HL-60 (cell line): ENCODE results near the gene CTIF.

Source experiments
- CTCF ChIP-seq: IDR thresholded peaks from one replicate; pipeline ENCODE4 v1.5.1; 2011; ENCODE audit warnings: low read length, control low read depth, inconsistent platforms; ENCODE audit not compliant: insufficient read depth
- GABPA ChIP-seq: IDR thresholded peaks from 2 replicates; pipeline ENCODE4 v1.6.1; 2012; ENCODE audit warnings: low read depth
- POLR2AphosphoS5 ChIP-seq: IDR thresholded peaks from 2 replicates; pipeline ENCODE4 v1.6.1; 2012; ENCODE audit warnings: low read depth
- REST ChIP-seq: IDR thresholded peaks from 2 replicates; pipeline ENCODE4 v1.6.1; 2012; ENCODE audit warnings: low read depth; ENCODE audit not compliant: insufficient replicate concordance

GRCh38 chr18:48609820-48610815 lies 71.3 kb downstream of the CTIF start:
- TF ChIP-seq POLR2AphosphoS5 (no peak), CTCF (no peak), REST (no peak), GABPA (no peak)
